NCI-H187 (cell line): ENCODE data around the gene URB2.
"Not testable (repeated sequence)": the region's sequence is repeated elsewhere in the genome, so short reads cannot be mapped to it uniquely, and the experiment has no call there.

ENCODE experiments used
- DNase-seq, 2 experiments: peaks; one replicate each; lab custom pipeline; 2025; lab: John Stamatoyannopoulos, UW

Gene URB2

DNA sequence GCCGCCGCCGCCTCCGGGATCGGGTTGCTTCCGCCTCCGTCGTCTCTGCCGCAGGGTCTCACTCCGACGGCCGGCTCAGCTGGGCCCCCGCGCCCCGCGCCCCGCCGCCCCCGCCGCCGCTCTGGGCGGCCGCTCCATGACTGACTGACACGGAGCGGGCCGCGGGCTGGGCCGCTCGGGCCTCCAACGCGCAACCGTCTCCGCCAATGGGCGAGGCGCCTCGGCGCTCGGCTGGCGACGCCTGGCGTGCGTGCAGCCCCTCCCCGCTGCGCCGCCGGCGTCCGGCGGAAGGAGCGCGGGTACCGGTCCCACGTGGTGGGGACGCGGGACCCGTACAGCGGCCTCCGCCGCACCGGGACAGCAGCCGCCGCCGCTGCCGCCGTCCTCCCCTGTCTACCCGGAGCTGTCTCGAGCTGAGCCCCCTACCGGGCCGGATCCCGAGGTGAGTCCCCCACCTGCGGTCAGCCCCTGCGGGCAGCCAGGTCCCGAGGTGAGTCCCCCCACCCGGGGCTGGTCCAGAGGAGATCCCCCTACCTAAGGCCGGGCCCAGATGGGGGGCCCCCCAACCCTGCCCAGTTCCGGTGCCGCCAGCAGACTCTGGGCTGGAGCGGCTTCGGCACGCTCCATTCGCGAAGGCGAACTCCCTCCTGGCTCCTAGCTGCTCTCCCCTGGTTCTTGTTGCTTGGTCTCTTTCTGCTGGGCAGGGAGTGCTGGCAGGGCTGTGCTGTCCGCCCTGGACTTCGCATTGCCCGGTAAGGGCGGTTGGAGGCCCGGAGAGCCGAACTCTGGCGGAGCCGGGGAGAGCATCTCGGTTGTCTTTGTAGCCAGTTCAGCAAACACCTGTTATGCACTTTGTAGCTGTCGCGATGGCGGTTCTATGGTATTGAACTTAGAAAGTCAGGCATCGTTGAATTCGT is at the start of gene URB2, which contains the start of gene TAF5L:
Gene URB2, plus strand, starts transcription at position 333 of the 917 bp plus-strand sequence. CDS start 1,387 bp downstream, outside the sequence.
Gene TAF5L, minus strand, starts transcription at position 208 of the 917 bp plus-strand sequence. CDS start 11,640 bp downstream, outside the sequence.
- DNase-seq, result peak; percentile 23 to 66

DNA sequence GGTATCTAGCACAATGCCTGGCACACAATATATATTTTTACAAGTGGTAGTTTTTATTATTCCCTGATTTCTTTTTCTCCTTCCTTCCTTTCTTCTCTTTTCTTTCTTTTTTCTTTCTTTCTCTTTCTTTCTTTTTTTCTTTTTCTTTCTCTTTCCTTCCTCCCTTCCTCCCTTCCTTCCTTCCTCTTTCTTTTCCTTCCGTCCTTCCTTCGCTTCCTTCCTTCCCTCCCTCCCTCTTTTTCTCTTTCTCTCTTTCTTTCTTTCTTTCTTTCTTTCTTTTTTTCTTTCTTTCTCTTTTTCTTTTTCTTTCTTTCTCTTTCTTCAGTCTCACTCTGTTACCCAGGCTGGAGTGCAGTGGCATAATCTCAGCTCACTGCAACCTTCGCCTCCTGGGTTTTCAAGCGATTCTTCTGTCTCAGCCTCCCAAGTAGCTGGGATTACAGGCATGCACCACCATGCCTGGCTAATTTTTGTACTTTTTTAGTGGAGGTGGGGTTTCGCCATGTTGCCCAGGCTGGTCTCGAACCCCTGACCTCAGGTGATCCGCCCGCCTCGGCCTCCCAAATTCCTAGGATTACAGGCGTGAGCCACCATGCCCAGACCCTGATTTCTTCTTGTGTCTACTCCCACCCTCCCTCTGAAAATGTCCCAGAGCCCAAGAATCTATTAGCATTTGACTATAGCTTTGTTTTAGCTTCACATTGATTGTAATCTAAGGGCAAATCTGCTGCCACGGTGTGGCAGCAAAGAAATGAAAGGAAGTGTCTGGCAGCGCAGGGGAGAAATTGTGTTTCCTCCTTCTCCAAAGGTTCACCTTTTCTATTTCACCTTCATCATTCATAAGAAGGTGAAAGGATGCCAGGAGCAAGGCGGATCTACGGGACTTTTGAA is 47.6 kb upstream of the URB2 start:
- DNase-seq, result no peak

DNA sequence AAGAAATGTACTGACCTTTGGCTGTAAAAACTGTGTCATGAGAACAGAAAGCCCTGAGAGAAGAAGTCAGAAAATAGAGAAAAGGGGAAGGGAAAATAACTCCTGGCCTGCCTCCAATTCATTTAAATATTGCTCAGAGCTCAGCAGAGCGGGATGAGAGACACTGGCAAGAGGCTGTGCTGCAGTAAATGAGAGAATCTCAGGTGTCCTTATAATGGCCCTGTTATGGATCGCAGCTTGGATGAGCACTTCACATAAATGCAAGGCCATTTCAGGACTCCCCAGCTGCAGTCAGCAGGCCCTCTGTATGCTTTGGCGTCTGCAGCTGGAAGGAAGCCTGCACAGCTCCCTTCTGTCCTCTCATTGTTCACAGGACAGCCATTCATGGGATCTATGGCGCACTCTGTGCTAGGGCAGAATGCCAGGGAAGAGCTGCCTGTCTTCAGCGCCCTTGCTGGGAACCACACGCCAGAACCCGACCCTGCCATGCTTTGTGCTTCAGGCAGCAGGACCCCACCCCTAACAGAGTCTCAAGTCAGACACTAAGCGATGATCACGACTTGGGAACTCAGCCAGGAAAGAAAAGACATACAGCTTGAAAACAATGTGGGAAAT is 46.9 kb upstream of the URB2 start:
- DNase-seq, result peak; percentile 24 to 56

DNA sequence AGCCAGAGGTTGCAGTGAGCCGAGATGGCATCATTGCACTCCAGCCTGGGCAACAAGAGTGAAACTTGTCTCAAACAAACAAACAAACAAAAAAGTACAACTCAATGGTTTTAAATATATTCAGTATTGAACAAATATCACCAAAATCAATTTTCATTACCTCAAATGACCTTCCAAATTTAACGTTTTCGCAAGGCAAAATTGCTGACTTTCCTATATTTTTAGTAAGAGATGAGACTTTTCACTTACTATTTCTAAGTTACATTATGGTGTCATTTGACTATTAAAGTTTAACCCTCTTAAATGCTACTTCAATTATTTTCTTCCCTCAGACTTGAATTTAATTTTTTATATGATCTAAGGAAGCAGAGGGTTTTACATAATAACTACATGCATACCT is 44.6 kb upstream of the URB2 start:
- DNase-seq, result no peak

DNA sequence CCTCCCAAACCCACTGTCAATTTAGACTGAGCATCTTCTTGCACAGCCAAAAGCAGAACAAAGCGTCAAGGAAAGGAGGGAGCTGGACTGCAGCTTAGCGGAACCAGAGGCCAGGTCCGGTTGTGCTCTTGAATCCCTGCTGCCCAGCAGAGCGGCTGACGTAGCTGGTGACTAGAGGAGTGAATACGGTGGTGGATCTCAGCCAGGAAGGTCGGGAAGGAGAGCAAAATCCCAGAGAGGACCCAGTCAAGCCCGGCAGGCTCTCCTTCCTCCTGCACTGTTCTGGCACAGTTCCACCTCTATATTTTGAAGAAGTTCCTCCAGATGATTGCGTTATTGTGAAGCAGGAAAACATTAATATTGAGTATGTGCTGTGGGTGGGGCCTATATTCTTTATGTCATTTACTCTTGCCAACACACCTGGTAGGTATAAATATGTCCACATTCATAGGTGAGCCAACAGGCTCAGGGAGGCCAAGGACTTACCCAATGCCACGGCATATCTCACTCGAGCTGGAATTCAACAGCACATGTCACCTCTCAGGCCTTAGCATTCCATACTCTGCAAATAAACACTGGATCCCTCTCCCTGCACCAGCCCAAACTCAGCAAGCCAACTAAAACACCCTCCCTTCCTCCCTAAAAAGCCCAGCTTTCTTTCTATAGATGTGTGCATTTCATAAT is 43.9 kb upstream of the URB2 start:
- DNase-seq, result no peak

DNA sequence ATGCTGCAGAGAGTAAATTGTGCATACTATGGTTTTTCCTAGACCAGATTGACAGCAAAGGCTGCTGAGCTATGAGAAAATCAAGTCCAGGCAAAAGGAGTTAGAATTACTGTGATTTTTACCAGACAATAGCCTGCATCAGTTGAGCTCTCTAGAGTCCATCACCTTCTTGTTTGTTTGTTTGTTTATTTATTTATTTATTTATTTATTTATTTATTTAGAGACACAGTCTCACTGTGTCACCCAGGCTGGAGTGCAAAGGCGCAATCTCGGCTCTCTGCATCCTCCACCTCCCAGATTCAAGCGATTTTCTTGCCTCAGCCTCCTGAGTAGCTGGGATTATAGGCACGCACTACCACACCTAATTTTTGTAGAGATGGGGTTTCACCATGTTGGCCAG is 43.3 kb upstream of the URB2 start:
- no peak for DNase-seq

DNA sequence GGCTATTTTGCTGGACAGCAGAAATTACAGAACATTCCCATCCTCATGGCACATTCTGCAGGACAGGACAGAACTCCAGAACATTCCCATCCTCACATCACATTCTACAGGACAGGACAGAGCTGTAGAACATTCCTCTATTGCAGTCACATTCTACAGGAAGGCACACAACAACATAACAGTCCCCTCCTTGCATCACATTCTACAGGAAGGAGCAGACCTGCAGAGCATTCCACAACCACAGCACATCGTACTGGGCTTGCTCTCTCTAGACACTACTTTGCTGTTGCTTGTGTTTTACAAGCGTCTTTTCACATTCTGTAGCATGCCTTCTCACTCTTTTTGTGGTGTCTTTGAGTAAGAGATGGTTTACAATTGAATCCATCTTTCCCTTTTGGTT is 40.7 kb upstream of the URB2 start:
- DNase-seq, result no peak

- no peak for DNase-seq
Measured at GRCh38 chr1:229590119-229590518, 35.9 kb upstream of the URB2 start.

DNA sequence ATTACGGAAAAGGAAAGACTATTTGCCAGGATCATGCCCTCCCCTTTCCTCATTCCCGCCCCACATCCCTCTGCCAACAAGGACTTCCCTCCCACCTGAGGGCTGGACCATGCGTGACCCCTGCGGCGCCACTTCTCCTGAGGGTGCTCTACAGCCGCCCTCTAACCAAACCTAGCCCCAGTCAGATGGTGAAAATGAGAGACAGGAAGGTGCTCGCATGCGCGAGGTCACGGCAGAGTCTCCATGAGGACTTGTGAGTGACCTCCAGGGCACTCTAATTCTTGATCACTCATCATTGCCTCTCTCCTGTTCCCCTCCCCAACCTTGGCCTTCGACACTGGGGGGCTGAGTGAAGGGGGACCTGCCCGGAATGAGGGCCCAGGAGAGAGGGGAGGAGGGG is 32.2 kb upstream of the URB2 start:
- DNase-seq, result no peak

DNA sequence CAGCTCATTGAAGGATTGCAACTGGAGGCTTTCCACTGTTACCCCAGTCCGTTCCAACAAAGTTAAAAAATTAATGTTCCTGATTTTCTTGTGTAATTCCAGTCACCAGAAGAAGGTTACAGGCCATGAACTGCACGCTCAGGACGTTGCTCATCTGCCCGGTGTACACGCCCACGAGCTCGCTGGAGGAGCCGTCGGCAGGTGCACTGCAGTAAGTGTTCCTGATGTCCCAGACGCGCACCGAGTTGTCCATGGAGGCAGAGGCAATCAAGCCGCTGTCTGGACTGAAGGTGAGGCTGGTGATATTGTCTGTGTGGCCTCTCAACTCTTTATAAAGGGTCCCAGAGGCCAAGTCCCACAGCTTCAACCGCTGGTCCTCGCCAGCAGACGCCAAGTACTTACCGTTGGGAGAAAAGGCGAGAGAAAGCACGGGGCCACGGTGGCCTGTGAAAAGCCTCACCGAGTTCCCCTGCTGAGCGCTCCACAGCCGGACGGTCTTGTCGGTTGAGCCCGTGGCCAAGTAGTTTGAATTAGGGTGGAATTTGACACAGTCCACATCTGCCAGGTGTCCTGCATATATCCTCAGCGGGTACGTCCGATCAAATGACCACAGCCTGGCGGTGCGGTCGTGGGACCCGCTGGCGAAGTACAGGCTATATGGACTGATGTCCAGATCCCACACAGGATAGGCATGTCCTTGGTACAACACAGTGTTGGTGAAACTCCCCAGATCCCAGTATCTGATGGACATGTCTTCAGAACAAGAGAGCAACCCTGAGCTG is 31.6 kb upstream of the URB2 start:
- no peak for DNase-seq

DNA sequence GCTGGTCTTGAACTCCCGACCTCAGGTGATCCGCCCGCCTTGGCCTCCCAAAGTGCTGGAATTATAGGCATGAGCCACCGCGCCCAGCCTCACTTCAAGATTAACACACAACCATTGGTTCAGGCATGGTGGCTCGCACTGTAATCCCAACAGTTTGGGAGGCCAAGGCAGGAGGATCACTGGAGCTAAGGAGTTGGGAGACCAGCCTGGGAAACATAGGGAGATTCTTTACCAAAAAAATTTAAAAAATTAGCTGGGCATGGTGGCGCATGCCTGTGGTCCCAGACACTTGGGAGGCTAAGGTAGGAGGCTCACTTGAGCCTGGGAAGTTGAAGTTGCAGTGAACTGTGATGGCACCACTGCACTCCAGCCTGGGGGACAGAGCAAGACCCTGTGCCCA is 30.2 kb upstream of the URB2 start:
- DNase-seq, result not testable (repeated sequence)

DNA sequence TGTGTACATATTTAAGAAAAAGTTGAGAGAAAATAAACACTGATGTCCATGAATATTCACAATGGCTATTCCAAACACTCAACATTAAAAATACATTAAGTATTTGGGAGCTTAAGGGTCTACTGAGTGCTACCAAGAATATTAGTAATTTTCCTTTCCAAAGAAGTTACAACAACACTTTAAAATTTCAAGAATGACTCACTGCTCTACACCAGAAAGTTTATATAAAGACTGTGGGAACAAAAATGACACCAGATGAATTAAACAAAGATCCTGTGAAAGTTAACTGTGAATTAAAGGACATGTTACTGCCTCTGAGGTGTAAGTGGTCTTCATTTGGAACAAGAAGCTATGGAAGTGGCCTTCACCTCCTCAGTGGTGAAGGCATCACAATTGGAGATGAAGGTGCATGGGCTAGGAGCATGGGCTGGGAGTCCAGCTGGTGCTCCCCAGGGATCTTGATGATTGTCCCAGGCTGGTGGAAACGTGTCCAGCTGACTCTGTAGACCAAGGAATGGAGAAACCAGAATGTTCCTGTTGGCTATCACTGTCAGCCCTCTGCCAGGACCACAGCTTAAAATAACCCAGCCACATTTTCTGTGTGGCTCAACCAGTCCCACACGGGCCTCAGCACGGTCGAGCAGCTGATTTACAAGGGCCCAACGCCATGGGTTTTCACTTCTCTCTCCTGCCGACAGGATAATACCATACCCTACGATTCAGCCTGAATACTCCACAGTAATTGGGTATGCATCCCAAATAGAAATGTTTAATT is 28.9 kb upstream of the URB2 start:
- no peak for DNase-seq

DNA sequence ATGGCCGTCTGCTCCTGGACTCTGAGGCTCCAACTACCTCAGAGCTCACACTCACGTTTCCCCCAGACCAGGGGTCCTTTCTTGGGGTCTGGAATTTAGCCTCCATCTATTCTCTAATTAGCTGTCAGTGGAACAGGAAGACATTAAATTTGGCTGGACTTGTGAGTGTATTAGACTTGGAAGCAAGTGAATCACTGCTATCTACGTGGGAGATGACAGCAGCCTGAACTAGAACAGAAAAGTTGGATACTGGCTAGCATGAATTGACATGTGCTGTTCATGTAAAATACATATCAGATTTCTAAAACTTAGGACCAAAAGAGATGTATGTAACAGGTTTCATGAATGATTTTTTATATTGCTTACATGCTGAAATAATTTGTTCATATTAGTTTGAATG is 28.2 kb upstream of the URB2 start:
- no peak for DNase-seq

DNA sequence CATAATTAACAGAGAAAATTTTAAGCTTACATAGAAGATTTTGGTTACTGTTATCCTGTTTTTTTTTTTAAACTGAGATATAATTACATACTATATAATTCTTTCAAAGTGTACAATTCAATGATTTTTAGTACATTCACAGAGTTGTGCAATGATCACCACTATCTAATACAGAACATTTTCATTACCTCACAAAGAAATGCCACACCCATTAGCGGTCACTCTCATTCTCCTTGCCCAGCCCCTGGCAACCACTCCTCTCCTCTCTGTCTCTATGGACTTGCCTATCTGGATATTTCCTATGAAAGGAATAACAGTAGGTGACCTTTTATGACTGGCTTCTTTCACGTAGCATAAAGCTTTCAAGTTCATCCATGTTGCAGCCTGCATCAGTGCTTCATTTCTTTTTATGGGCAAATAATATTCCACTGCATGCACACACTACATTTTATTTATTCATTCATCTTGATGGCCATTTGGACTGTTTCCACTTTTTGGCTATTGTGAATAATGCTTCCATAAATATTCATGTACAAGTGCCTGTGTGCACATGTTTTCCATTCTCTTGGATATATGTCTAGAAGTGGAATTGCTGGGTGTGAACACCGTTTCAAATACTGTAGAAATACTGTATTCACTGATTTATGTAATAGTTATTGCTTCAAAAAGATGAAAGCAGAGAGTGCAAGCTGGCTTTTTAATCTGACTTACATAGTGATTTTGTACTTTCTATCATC is 26.7 kb upstream of the URB2 start:
- DNase-seq, result no peak

DNA sequence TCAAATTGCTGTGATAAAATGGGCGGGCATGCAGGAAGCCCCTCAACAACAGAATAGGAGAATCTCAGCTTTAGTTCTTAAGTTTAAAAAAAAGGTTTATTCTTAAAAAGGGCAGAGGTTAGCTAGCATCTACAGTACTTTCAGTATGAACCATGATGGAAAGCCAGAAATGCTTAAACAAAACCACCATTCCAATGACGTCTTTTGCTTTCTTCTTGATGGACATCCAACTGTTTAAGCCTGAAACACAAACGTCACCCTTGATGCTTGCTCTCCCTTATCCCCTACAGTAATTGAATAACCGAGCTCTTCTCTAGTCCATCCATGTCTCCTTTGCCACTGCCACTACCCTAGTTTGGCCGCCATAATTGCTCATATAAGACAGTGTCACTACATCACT is 25.8 kb upstream of the URB2 start:
- DNase-seq, result no peak

DNA sequence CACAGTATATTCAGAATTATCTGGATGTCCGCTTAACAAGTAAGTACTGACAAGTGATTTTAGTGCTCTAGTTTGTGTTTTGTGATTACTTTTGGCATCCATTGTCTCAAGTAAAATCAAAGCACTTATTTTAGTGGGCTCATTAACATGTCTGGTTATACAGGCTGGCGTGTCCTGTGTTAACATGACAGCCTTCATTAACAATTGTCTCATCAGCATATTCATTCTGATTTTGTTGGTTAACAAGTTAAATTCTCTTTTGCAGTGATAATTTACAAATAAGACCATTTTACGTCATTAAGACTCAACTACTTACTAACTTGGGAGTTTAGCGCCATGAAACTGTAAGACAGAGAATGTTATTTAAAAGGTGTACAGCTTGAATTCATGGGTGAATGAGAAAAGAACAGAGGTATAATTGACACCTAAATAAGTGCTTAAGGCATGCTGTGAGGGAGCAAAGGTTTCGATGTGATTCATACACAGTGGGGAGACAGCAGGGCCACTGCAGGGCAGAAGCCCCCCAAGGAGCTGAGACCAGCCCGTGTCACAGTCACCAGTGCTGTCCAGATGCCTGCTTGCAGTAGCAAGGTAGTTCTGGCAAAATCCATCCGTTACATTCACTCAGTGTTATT is 22.6 kb upstream of the URB2 start:
- no peak for DNase-seq

DNA sequence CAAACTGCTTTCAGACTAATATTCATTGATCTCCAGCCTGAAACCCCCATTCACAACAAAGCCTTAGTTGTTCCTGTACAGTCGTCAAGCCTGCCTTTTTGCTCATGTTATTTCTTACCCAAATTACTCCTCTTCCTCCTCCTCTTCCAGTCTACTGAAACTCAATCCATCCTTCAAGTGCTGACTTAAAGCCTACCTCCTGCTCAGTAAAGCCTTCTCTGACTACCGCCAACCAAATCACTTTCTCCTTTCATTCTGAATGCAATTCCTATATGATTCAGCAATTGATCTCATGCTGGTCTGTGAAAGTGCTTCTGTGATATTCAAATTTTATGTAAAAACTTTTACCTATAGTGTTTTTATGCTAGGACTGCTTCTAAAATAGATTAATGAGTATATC is 18.7 kb upstream of the URB2 start:
- DNase-seq, result no peak

- DNase-seq, result no peak
Measured at GRCh38 chr1:229608590-229608989, 17.5 kb upstream of the URB2 start.

DNA sequence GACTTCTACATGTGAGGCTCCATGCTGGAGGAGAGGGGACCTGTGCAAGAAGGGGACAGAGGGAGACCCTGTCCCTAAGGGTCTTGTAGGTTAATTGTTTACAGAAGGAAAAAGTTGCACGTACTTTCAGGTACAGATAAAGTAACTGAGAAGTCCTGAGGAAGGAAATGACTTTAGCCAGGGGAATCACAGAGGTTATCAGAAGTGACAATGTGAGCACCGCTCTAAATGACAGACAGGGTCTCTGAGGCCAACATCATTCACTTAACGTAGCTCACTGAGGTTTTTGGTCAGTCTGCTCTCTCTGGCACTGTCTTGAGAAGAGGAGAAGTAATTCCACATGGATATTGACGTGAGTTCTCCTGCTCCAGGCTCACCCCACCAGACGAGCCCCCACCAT is 12.1 kb upstream of the URB2 start:
- no peak for DNase-seq
